K562 (cell line): ENCODE data around the gene ITGA11. TPM values are rescaled to one million over a fixed set of nuclear protein-coding genes. Genes with fewer than 3 reads are reported as not detected.

ENCODE experiments used
- CBX8 ChIP-seq: fragments of 200-600 bp; sonication (generic); IDR thresholded peaks from 2 replicates; pipeline ENCODE4 v1.6.1; 2012; ENCODE audit warnings: borderline replicate concordance, mixed run types, low read depth, mild to moderate bottlenecking, moderate library complexity, mixed read lengths, low read length, control low read depth, inconsistent platforms; ENCODE audit not compliant: poor library complexity, severe bottlenecking; ENCODE audit errors: extremely low read depth
- CEBPB ChIP-seq: fragments of 450-650 bp; IDR thresholded peaks from 2 replicates; pipeline ENCODE4 v1.6.1; 2016; ENCODE audit warnings: missing genetic modification characterization, missing compliant biosample characterization
- FIP1L1 ChIP-seq: fragments of 200-400 bp; formaldehyde crosslinking; IDR thresholded peaks from 2 replicates; pipeline ENCODE4 v1.6.1; 2018; ENCODE audit warnings: mild to moderate bottlenecking, low read depth, low read length; ENCODE audit not compliant: poor library complexity, severe bottlenecking
- GABPA ChIP-seq: fragments of 200-800 bp; sonication (Bioruptor generic); conservative IDR thresholded peaks from 2 replicates; pipeline ENCODE4 v1.6.1; 2016; ENCODE audit warnings: low read depth, missing genetic modification characterization, missing compliant biosample characterization
- GATAD2A ChIP-seq: fragments of 450-650 bp; IDR thresholded peaks from 2 replicates; pipeline ENCODE4 v1.6.1; 2017
- HMGN3 ChIP-seq: IDR thresholded peaks from 2 replicates; pipeline ENCODE4 v1.6.1; 2011; ENCODE audit warnings: borderline replicate concordance, low read depth, mild to moderate bottlenecking, mixed read lengths, low read length; ENCODE audit not compliant: insufficient read length; ENCODE audit errors: extremely low read depth
- HNRNPH1 ChIP-seq: fragments of 200-400 bp; formaldehyde crosslinking; optimal IDR thresholded peaks from 2 replicates; pipeline ENCODE3; 2017; ENCODE audit warnings: low read depth, mild to moderate bottlenecking, low read length, moderate library complexity
- ILK ChIP-seq: fragments of 450-650 bp; IDR thresholded peaks from 2 replicates; pipeline ENCODE4 v1.6.1; 2016; ENCODE audit warnings: missing genetic modification characterization, low read depth, mild to moderate bottlenecking, missing compliant biosample characterization, moderate library complexity, borderline replicate concordance
- MBD2 ChIP-seq: sonication (generic); IDR thresholded peaks from 2 replicates; pipeline ENCODE4 v1.6.1; 2016; ENCODE audit warnings: low read depth, borderline replicate concordance
- NBN ChIP-seq: fragments of 450-650 bp; IDR thresholded peaks from 2 replicates; pipeline ENCODE4 v1.6.1; 2016; ENCODE audit warnings: low read depth, mild to moderate bottlenecking
- NCOR1 ChIP-seq: fragments of 450-650 bp; IDR thresholded peaks from 2 replicates; pipeline ENCODE4 v1.6.1; 2016; ENCODE audit warnings: mild to moderate bottlenecking, moderate library complexity
- NFIX ChIP-seq: fragments of 250-450 bp; sonication (Bioruptor Pico); IDR thresholded peaks from 2 replicates; pipeline ENCODE4 v1.4.0; 2020; ENCODE audit warnings: low read depth, mild to moderate bottlenecking, moderate library complexity
- NR0B1 ChIP-seq: fragments of 450-650 bp; IDR thresholded peaks from one replicate; pipeline ENCODE4 v1.6.1; 2018; ENCODE audit warnings: mild to moderate bottlenecking, moderate library complexity; ENCODE audit not compliant: partially characterized antibody
- POLR2AphosphoS5 ChIP-seq: IDR thresholded peaks from 2 replicates; pipeline ENCODE4 v1.6.1; 2011; ENCODE audit warnings: mild to moderate bottlenecking, low read depth, low read length, moderate library complexity; ENCODE audit not compliant: control insufficient read depth, insufficient read depth
- RB1 ChIP-seq: fragments of 450-650 bp; IDR thresholded peaks from 2 replicates; pipeline ENCODE4 v1.6.1; 2017; ENCODE audit warnings: low read depth, mild to moderate bottlenecking
- RCOR1 ChIP-seq, 2 experiments: IDR thresholded peaks; 2 replicates each; pipeline ENCODE4 v1.6.1; 2012; ENCODE audit warnings: low read depth in 2 of 2, low read length in 2 of 2, borderline replicate concordance in 1 of 2, improper control_type of control experiment in 1 of 2
- SMAD1 ChIP-seq: fragments of 150-350 bp; IDR thresholded peaks from 2 replicates; pipeline ENCODE4 v1.6.1; 2014; ENCODE audit warnings: low read length, low read depth; ENCODE audit not compliant: partially characterized antibody
- TEAD1 ChIP-seq, 2 experiments: fragments of 450-650 bp in 1 of 2; sonication (generic) in 1 of 2; formaldehyde crosslinking; IDR thresholded peaks; 2 replicates each; pipeline versions ENCODE4 v1.4.0 to v1.8.0; 2020 to 2022; ENCODE audit warnings: mild to moderate bottlenecking in 2 of 2, missing genetic modification reagents in 1 of 2
- TSC22D4 ChIP-seq: fragments of 450-650 bp; IDR thresholded peaks from 2 replicates; pipeline ENCODE4 v1.6.1; 2016; ENCODE audit warnings: missing genetic modification characterization, missing biosample characterization, control low read depth
- ZBTB2 ChIP-seq: fragments of 450-650 bp; IDR thresholded peaks from 2 replicates; pipeline ENCODE4 v1.6.1; 2016; ENCODE audit warnings: antibody characterized with exemption
- ZFP30 ChIP-seq: fragments of 250-450 bp; sonication (Bioruptor Pico); IDR thresholded peaks from 2 replicates; pipeline ENCODE4 v1.8.0; 2022; ENCODE audit warnings: moderate library complexity, mild to moderate bottlenecking, inconsistent platforms, borderline replicate concordance
- ZMIZ1 ChIP-seq, 2 experiments: fragments of 150-350 bp in 1 of 2; IDR thresholded peaks; 2 replicates each; pipeline ENCODE4 v1.6.1; 2012 to 2016; ENCODE audit warnings: low read depth in 2 of 2, low read length in 2 of 2, mild to moderate bottlenecking in 1 of 2, moderate library complexity in 1 of 2
- ZNF785 ChIP-seq: fragments of 250-450 bp; sonication (Bioruptor Pico); IDR thresholded peaks from 2 replicates; pipeline ENCODE4 v1.4.0; 2020; ENCODE audit warnings: mild to moderate bottlenecking
- polyA plus RNA-seq, 8 experiments: library from polyadenylated mRNA; depleted of rRNA in 4 of 8; stranded (reverse) in 5 of 8; unstranded in 3 of 8; fragments of >200 nt; fragmentation: Nextera tagmentation in 2 of 8; fragmentation: Illumina TruSeq in 1 of 8; extraction: Ambion mirVana in 2 of 8; extraction: Trizol in 1 of 8; gene quantifications; 2 replicates each; pipeline versions ENCODE4 v1.2.1 to v1.2.3, GENCODE V29; 2011 to 2014; ENCODE audit warnings: inconsistent platforms in 1 of 8, missing spikeins in 1 of 8
- total RNA-seq, 7 experiments: library from RNA; depleted of rRNA in 6 of 7; stranded (reverse); fragments of >200 nt in 6 of 7; fragmentation: Illumina TruSeq in 2 of 7; extraction: Trizol in 2 of 7; gene quantifications; 2 replicates each; pipeline versions ENCODE4 v1.2.1 to v1.2.3, GENCODE V29; 2011 to 2021; ENCODE audit warnings: low replicate concordance in 1 of 7

The ITGA11 gene
- total and polyA plus RNA-seq, 9 of the 15 experiments (the other 6 are each of a cell fraction or from before 2014, with no cell fraction given): 0.01 TPM; not detected in 8

GRCh38 chr15:68463996-68464395, 32.0 kb upstream of the ITGA11 start (continued):
- no peak for TF ChIP-seq SMAD1
- no peak for TF ChIP-seq NR0B1
- TF ChIP-seq TSC22D4 (tag): no peak
- TF ChIP-seq RCOR1 (IDR thresholded peaks at IDR 0.05; ENCODE audit: borderline replicate concordance in 1 of 2, low read depth in 2 of 2, low read length in 2 of 2): peak in 1 of 2 experiments; percentile 35; a peak in 1 of 4 replicates
- TF ChIP-seq NFIX: no peak
- no peak for TF ChIP-seq NCOR1
- no peak for TF ChIP-seq FIP1L1
- TF ChIP-seq POLR2AphosphoS5: no peak
- TF ChIP-seq ZMIZ1 (IDR thresholded peaks at IDR 0.05; ENCODE audit: low read depth in 2 of 2, low read length in 2 of 2): no peak
- no peak for TF ChIP-seq ZFP30 (CRISPR knock-in tag)
- no peak for TF ChIP-seq NBN
- no peak for TF ChIP-seq MBD2
- TF ChIP-seq HMGN3: no peak
- TF ChIP-seq ILK: no peak
- no peak for TF ChIP-seq TEAD1 (CRISPR knock-in tag; IDR thresholded peaks at IDR 0.05)
- 0 out of 2 replicates have a peak, but pooled peaks have one; percentile 33 for TF ChIP-seq CEBPB (tag)
- peak; percentile 68 for TF ChIP-seq GABPA (tag)
- TF ChIP-seq GATAD2A: no peak
- no peak for TF ChIP-seq ZNF785
- no peak for TF ChIP-seq HNRNPH1
- TF ChIP-seq CBX8: no peak
- no peak for TF ChIP-seq ZBTB2
- no peak for TF ChIP-seq RB1
